ENCODE data around the gene WDFY2.

WDFY2 gene

GRCh38 chr13:51601601-51602565, 17.6 kb downstream of the WDFY2 start:
- DNase-seq (ENCODE audit: low spot score) = no peak

- no peak for DNase-seq (ENCODE audit: low spot score)
Measured at GRCh38 chr13:51603716-51604115, 19.5 kb downstream of the WDFY2 start.

GRCh38 chr13:51605698-51606097, 21.4 kb downstream of the WDFY2 start:
- DNase-seq (ENCODE audit: low spot score) = no peak

- no peak for DNase-seq (ENCODE audit: low spot score)
Measured at GRCh38 chr13:51607165-51607564, 22.9 kb downstream of the WDFY2 start.

GRCh38 chr13:51608857-51609406, 24.7 kb downstream of the WDFY2 start:
- DNase-seq (ENCODE audit: low spot score) = no peak

GRCh38 chr13:51612867-51613266, 28.6 kb downstream of the WDFY2 start:
- DNase-seq (ENCODE audit: low spot score) = no peak

GRCh38 chr13:51613535-51613934, 29.3 kb downstream of the WDFY2 start:
- no peak for DNase-seq (ENCODE audit: low spot score)

GRCh38 chr13:51614350-51614786, 30.1 kb downstream of the WDFY2 start:
- DNase-seq (ENCODE audit: low spot score) = no peak

GRCh38 chr13:51618626-51619025, 34.4 kb downstream of the WDFY2 start:
- DNase-seq (ENCODE audit: low spot score) = peak; percentile 22

GRCh38 chr13:51619614-51620013, 35.4 kb downstream of the WDFY2 start:
- DNase-seq (ENCODE audit: low spot score) = no peak

GRCh38 chr13:51620165-51620983, 36.1 kb downstream of the WDFY2 start:
- no peak for DNase-seq (ENCODE audit: low spot score)

GRCh38 chr13:51621602-51622001, 37.3 kb downstream of the WDFY2 start:
- no peak for DNase-seq (ENCODE audit: low spot score)

- DNase-seq (ENCODE audit: low spot score) = no peak
Measured at GRCh38 chr13:51623473-51623872, 39.2 kb downstream of the WDFY2 start.

GRCh38 chr13:51624207-51624606, 39.9 kb downstream of the WDFY2 start:
- no peak for DNase-seq (ENCODE audit: low spot score)

GRCh38 chr13:51624695-51625345, 40.6 kb downstream of the WDFY2 start:
- DNase-seq (ENCODE audit: low spot score) = no peak

- DNase-seq (ENCODE audit: low spot score) = no peak
Measured at GRCh38 chr13:51625555-51626345, 41.5 kb downstream of the WDFY2 start.

GRCh38 chr13:51626749-51627148, 42.5 kb downstream of the WDFY2 start:
- no peak for DNase-seq (ENCODE audit: low spot score)

GRCh38 chr13:51628059-51628852, 44.0 kb downstream of the WDFY2 start:
- no peak for DNase-seq (ENCODE audit: low spot score)

- DNase-seq (ENCODE audit: low spot score) = no peak
Measured at GRCh38 chr13:51629491-51630287, 45.4 kb downstream of the WDFY2 start.

GRCh38 chr13:51630288-51630615, 46.0 kb downstream of the WDFY2 start:
- DNase-seq (ENCODE audit: low spot score) = no peak

Data from iPS-NIHi11 (cell line).